NCI-H446 treated with DMSO at 0.1 percent for 48 hours (cell line): ENCODE results near the gene CCDC91.
"Not testable (repeated sequence)": the region's sequence is repeated elsewhere in the genome, so short reads cannot be mapped to it uniquely, and the experiment has no call there.

Experiments used
- DNase-seq: peaks from one replicate; lab custom pipeline; 2025; lab: John Stamatoyannopoulos, UW

The CCDC91 gene

GRCh38 chr12:28184375-28184774, 5.9 kb upstream of the CCDC91 start:
- DNase-seq: no peak

- DNase-seq: no peak
These were observed 3.8 kb upstream of the CCDC91 start for GRCh38 chr12:28186500-28186899.

- DNase-seq: no peak
These were observed 404 bp upstream of the CCDC91 start for GRCh38 chr12:28189784-28190320.

- no peak for DNase-seq
These were observed 1.1 kb downstream of the CCDC91 start for GRCh38 chr12:28191051-28192048.

GRCh38 chr12:28192125-28192524, 1.9 kb downstream of the CCDC91 start:
- no peak for DNase-seq

- not testable (repeated sequence) for DNase-seq
These were observed 4.4 kb downstream of the CCDC91 start for GRCh38 chr12:28194621-28195020.

GRCh38 chr12:28201136-28201535, 10.9 kb downstream of the CCDC91 start:
- DNase-seq: not testable (repeated sequence)

GRCh38 chr12:28202374-28203130, 12.3 kb downstream of the CCDC91 start:
- peak; percentile 7 for DNase-seq

- no peak for DNase-seq
These were observed 19.5 kb downstream of the CCDC91 start for GRCh38 chr12:28209782-28210181.

GRCh38 chr12:28212182-28212581, 21.9 kb downstream of the CCDC91 start:
- DNase-seq: no peak

- DNase-seq: no peak
These were observed 24.8 kb downstream of the CCDC91 start for GRCh38 chr12:28215021-28215420.

- DNase-seq: no peak
These were observed 25.8 kb downstream of the CCDC91 start for GRCh38 chr12:28216016-28216415.

- DNase-seq: no peak
These were observed 27.5 kb downstream of the CCDC91 start for GRCh38 chr12:28217805-28218204.

GRCh38 chr12:28218875-28219274, 28.6 kb downstream of the CCDC91 start:
- DNase-seq: no peak

- no peak for DNase-seq
These were observed 29.6 kb downstream of the CCDC91 start for GRCh38 chr12:28219827-28220226.

GRCh38 chr12:28222081-28222700, 31.9 kb downstream of the CCDC91 start:
- DNase-seq: no peak

GRCh38 chr12:28223025-28223554, 32.8 kb downstream of the CCDC91 start:
- no peak for DNase-seq

- DNase-seq: no peak
These were observed 33.6 kb downstream of the CCDC91 start for GRCh38 chr12:28223858-28224257.

- DNase-seq: no peak
These were observed 36.4 kb downstream of the CCDC91 start for GRCh38 chr12:28226705-28227104.

- no peak for DNase-seq
These were observed 37.0 kb downstream of the CCDC91 start for GRCh38 chr12:28227251-28227650.

GRCh38 chr12:28231248-28231647, 41.0 kb downstream of the CCDC91 start:
- no peak for DNase-seq
